Fibroblast of skin of left quadriceps (primary cell): ENCODE measurements around the gene FAM217A.
"Not testable (repeated sequence)": the region's sequence is repeated elsewhere in the genome, so short reads cannot be mapped to it uniquely, and the experiment has no call there.

Experiments used
- DNase-seq, 2 experiments: peaks; one replicate each; pipeline ENCODE4 v3.0.0-alpha.2; 2013; ENCODE audit warnings: low read depth in 2 of 2

FAM217A gene, protein sequence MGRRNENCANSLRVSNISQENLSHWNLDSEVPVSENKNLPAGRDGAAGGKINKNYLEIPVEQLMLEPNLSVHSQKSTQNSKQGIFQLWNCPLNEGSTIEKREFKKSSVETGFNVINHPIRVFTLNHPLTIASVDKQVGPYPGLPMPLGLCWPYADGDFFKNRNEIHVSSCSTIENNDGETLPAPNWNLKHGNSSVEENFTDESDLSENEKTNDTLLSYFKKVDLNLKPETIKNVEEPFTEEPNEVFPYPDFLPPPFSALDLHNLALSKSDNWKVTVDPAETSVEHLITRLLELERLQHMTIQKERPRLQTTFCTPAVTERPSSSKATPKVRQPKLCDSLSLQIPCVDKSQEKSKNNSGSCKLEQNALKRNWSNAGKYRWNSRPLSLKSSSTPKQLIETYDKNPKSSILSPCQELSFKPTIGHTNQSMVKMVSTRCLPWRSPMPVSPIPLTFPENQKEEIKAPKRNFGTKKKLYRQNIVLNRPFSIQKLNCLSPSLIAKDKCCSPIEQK

GRCh38 chr6:4078691-4079471 lies at the start of gene FAM217A:
Gene FAM217A, minus strand, starts transcription at chr6:4079137. Its CDS starts 1,723 bp downstream, at chr6:4077414.
- DNase-seq, result no peak

- no peak for DNase-seq
Observed at GRCh38 chr6:4128072-4128471, 49.1 kb upstream of the FAM217A start.

DNA sequence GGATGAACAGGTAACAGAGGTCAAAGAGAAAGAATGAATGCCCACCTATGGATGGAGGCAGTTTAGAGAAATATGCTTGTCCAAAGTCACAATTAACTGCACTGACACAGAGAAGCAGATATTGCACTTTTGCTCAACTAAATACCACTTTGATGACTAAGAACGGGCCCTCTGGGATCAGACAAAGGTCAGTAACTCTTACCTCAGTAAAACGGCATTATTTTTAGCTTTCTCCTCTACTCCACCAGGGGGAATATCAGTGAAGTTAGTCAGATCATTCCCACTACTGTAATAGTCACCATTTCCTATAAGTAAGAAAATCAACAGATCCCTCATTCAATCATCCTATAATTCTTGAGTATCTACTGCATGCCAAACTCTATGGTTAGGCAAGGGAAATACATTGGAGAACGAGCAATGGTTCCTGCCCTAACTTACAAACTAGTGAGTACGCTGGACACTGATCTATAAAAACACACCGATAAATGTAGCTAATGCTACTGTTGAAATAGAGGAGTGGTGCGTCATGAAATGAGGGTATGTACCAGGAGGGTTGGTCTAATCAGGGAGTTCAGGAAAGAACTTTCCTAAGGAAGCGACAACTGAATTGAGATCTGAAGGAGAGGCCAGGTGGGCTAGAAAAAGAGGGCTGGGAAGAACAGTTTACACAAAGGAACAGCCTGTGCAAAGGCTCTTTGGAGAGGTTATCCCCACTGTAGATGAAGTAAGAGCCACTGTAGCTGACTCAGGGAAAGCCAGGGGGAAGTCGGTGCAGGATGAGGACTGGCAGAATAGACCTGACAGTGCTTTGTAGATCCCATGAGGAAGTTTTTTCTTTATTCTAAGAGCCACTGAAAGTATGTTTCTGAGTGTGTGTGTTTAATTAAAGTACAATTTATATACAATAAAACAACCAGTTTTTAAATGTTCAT lies 47.3 kb upstream of the FAM217A start:
- DNase-seq, result peak; percentile 74 to 75

GRCh38 chr6:4125500-4125899 lies 46.6 kb upstream of the FAM217A start:
- no peak for DNase-seq

DNA sequence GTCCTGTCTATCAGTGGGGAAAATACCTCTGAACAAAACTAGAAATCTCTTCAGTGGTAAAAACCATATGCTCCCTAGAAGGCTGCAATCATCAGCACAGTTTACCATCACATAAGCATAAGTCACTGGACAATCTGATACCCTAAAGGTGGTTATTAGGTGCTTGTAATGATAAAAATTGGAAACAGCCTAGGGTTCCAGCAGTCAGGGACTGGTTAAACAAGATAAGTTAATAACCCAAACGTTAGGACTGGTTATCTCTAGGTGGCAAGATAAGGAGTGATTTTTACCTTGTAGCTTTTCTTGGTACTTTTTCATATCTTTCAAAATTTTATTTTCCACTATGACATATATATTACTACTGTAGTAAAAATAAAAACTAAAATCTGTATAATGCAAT lies 45.4 kb upstream of the FAM217A start:
- DNase-seq, result no peak

- no peak for DNase-seq
Observed at GRCh38 chr6:4115741-4116140, 36.8 kb upstream of the FAM217A start.

- DNase-seq, result no peak
Observed at GRCh38 chr6:4114123-4114522, 35.2 kb upstream of the FAM217A start.

DNA sequence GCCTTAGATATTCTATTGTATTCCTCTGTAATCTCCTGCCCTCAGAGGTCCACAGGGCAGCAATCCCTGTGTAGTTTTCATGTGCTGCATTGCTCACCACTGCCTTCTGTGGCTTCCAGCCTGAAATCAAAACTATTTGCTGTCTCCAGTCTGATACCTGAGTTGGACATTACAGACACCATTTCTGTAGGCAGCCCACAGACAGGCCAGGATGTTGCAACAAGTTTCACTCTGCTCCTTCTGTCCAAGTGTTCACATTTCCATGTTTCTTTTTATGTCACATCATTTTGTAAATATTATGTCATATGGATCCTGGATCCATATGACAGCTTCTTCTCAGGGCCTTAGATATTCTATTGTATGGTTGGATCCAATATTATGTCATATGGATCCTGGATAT lies 34.7 kb upstream of the FAM217A start:
- no peak for DNase-seq

- no peak for DNase-seq
Observed at GRCh38 chr6:4112366-4112765, 33.4 kb upstream of the FAM217A start.

DNA sequence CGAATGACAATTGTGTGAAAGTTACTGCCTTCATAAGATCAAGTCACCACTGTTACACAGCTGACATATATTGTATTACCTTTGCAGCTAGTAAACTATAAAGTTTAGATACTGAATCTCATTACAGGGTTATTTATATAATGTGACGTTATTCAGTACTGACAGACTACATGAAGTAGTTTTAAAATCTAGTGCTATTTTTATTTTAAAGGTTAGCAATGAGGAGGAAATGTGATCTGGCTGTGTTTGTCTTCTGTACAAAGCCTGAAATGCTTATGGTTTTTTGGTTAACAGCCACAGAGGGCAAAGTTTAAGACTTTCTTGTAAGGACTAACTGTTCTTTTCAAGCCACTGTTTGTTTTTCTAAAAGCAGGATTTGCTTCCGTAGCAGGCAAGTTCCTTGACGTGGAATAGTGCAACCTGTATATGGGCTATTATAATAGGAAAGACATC lies 30.5 kb upstream of the FAM217A start:
- not testable (repeated sequence) for DNase-seq

DNA sequence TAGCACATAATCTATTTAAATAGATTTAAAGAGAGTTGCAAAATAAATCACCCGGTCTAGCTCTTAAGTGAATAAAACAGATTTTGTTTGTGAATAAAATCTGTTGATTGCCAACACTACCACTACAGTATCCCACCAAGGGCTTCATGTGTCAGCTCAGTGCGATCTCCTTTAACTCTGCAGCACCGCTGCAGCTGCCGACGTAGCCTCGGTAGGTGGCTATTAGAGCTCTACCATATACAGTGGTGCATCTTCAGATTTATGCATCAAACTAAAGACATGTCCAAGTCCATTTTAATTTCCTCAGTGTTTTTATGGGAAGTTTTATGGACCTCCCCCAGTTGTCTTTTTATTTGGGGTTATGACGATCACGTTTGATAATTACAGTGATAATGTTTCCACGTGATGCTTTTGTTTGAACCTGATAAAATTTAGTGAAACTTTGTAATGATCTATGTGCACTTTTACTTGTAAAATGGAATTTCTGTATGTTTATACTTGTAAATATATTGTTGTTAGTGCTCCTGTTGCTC lies 29.7 kb upstream of the FAM217A start:
- no peak for DNase-seq

DNA sequence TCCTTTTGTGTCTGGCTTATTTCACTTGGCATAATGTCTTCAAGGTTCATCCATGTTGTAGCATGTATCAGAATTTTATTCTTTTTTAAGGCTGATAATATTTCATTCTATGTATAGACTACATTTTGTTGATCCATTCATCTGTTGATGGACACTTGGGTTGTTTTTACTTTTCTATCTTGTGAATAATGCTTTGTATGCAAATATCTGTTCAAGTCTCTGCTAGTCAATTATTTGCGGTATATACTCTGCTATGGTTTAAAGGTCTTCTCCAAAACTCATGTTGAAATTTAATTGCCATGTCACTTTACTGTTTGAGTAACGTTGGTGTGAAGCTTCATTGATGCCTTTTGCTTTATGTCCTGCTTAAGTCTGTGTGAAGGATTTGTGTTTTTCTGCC lies 28.9 kb upstream of the FAM217A start:
- no peak for DNase-seq

DNA sequence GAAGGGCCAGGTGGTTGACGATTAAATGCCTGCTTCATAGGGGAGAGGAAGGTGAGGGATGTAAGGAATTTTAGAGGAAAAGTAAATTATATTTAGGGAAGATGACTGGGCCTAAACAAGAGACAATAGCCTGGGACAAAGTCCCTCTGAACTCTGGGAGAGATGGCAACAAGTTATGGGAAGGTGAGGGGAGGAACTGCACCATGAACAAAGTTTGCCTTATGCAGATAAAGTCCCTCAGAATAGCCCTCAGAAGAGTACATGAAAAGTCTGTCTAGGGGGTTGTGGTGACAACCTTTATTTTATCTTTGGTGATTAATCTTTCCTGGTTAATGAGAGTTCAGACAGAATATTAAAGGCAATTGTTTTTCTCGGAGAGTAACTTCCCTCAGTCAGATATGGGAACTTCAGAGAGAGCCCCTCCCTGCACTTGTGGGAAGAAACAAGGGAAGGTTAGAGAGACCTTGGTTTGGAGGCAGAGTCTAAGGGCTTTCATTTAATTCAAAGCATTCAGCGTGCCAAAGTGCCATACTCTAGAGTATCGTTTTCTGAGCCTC lies 27.1 kb upstream of the FAM217A start:
- DNase-seq, result no peak

GRCh38 chr6:4103929-4104328 lies 25.0 kb upstream of the FAM217A start:
- no peak for DNase-seq

DNA sequence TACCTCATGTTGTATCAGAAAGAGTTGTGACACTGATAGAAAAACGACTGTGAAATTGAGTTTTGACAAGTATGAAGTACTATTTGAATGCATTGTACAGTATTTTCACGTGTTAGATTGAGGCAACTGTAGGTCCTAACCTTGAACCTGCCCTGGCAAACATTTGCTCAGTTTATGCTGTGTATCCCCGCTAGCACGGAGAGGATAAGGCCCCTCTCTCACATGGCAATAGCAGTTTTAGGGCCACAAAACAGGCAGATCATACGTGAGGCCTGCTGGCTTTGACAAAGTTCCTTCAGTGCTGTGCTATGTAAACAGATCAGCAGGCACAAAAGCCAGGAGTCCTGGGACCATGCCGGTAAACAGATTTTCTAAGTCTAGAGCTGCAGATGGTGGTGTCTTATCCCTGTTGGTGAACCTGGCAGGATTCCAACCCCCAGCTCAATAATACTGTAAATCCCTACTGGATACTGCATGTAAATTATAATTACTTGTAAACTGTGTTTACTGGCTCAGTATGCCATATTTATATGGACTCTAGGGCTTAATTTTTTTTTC lies 23.8 kb upstream of the FAM217A start:
- DNase-seq, result no peak

DNA sequence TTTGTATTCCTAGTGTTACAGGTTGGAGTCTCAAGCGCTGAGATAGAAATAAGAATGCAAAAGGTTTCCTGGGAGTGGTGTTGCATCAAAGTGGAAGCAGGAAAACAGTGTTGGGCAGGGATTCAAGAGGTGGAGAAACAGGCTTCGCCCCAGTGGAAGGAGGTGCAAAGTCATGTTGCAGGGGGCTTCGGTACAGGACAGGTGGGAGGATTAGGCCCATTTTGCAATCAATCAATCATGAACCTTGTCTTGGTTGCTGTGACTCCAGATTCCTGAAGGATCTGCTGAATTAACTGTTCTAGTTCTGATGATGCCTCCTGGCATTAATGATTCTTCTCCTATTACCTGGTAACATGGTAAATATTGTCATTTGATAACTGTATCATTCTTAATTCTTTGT lies 22.4 kb upstream of the FAM217A start:
- DNase-seq, result no peak

DNA sequence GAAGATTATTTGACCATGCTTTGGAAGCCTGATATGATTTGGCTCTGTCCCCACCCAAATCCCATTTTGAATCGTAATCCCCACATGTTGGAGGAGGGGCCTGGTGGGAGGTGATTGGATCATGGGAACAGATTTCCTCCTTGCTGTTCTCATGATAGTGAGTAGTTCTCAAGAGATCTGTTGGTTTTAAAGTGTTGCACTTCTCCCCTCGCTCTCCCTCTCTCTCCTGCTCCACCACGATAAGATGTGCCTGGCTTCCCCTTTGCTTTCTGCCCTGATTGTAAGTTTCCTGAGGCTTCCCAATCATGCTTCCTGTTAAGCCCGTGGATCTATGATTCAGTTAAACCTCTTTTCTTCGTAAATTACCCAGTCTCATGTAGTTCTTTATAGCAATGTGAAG lies 21.7 kb upstream of the FAM217A start:
- DNase-seq, result no peak

DNA sequence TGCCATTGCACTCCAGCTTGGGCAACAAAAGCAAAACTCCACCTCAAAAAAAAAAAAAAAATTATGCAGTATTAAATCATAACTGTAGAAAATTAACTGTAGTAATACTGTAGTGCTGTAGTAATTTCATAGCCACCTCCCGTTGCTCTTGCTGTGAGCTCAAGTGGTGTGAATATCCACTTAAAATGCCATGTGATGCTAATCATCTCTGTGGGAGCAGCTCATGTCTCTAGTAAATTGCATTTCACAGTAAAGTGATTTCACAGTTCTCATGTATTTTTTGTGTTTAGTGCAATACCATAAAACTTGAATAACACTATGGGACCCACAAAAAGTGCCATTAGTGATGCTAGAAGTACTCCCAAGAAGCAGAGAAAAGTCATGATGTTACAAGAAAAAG lies 14.4 kb upstream of the FAM217A start:
- no peak for DNase-seq

DNA sequence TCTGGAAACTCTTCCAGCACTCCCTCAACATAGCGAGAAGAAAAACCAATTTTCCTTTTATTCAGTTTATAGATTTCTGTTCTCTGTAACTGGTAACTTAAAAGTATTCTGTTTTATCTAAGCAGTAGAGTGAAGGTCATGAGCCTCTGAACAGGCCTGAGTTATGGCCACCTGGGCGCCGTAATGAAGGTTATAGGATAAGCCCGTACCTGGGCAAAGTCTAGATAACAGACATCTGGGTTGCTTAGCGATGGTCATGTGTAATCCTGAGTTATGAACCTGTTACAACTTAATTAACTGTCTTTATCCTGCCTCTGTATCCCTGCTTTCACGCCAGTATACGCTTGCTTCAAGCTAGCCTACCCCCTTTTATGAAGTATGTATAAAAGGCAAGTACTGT lies 13.0 kb upstream of the FAM217A start:
- DNase-seq, result no peak

DNA sequence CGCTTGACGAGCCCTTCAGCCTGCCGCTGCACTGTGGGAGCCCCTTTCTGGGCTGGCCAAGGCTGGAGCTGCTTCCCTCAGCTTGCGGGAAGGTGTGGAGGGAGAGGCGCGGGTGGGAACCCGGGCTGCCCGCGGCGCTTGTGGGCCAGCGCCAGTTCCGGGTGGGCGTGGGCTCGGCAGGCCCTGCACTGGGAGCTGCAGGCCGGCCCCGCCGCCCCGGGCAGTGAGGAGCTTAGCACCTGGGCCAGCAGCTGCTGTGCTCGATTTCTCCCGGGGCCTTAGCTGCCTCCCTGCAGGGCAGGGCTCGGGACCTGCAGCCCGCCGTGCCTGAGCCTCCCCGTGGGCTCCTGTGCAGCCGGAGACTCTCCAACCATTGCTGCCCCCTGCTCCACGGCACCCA lies 11.1 kb upstream of the FAM217A start:
- not testable (repeated sequence) for DNase-seq

DNA sequence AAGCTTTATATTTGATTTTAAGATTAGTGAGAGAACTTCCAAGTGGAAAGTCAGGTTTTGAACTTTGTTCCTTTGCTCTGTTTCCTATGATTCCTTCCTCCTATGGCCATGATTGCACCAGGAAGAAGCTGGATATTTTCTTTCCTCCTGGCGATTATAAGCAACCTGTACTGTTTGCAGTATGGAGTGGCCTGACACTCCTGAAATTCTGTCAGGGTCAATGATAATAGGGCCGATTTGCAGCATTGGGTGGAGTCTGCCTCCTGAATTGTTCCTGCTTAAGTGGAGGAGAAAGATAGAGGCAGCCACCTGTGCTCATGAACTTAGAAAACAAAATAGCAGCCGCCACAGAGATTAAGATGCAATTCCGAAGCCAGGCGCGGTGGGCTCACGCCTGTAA lies 9.8 kb upstream of the FAM217A start:
- DNase-seq, result no peak
